ENCODE measurements around the gene FIGLA. TPM values are rescaled to one million over a fixed set of nuclear protein-coding genes. Genes with fewer than 3 reads are reported as not detected.

The FIGLA gene, protein sequence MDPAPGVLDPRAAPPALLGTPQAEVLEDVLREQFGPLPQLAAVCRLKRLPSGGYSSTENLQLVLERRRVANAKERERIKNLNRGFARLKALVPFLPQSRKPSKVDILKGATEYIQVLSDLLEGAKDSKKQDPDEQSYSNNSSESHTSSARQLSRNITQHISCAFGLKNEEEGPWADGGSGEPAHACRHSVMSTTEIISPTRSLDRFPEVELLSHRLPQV
- polyA plus RNA-seq (not detected in 3 replicates), polyA minus RNA-seq (not detected in 3 replicates)
- polyA plus RNA-seq (2011; ENCODE audit: low read depth): not detected
- not detected in 2 replicates for polyA plus RNA-seq (2011; cell fraction: cytosol; rRNA removed)
- polyA plus RNA-seq (2011; cell fraction: nucleus; rRNA removed): not detected in 2 replicates
- polyA plus RNA-seq (2012; ENCODE audit: low replicate concordance): not detected in 2 replicates
- not detected for polyA minus RNA-seq (2011; cell fraction: cytosol; rRNA and poly(A)+ RNA removed)
- not detected in 2 replicates for polyA minus RNA-seq (2011; cell fraction: nucleus; rRNA and poly(A)+ RNA removed)

DNA sequence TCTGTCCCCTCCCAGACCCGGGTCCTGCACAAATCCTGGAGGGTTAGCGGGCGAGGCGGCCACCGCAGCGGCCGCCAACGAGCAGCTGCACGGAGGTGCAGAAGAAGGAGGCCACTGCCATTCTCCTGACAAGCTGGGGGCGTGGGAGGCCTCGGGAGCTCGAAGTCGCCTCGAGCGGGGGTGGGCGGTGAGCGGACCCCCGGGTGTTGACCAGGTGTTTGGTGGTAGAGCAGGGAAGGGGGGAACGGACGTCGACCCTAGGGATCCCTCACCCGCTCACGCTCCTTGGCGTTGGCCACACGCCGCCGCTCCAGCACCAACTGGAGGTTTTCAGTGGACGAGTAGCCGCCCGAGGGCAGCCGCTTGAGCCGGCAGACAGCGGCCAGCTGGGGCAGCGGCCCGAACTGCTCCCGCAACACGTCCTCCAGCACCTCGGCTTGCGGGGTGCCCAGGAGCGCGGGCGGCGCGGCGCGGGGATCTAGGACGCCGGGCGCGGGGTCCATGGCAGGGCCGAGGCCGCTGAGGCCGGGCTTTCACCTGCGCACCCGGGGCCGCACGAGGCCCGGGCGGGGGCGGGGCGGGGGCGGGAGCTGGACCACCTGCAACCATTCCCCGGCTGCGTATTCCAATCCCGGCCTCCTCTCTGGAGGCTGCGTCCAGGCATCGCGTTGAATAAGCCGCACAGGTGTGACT, at the start of gene FIGLA:
FIGLA (minus strand) TSS at position 508 of the 693 bp plus-strand sequence; CDS start at position 503, 5 bp downstream.
- Histone ChIP-seq H3K4me1 (ENCODE audit: control insufficient read depth, extremely low read depth, insufficient read depth, low read length) (peaks cover 5% of the 10 kb centered on the region), H3K4me3 (ENCODE audit: control insufficient read depth in 2 of 3, extremely low read depth in 1 of 3, insufficient read depth in 2 of 3, low read depth in 1 of 3, low read length in 3 of 3) (peak within 1 kb of the TSS in 1 of 3 experiments; percentile 40), H3K9me1 (ENCODE audit: control insufficient read depth, extremely low read depth, insufficient read depth, low read length) (no peaks in the 10 kb centered on the region), H2AFZ (ENCODE audit: control insufficient read depth, low read length) (no peak within 1 kb of the TSS), H3K36me3 (ENCODE audit: control insufficient read depth in 2 of 2, extremely low read depth in 1 of 2, insufficient read depth in 2 of 2, low read length in 2 of 2) (no peaks in the 10 kb centered on the region), H3K9me3 (ENCODE audit: control insufficient read depth, low read depth, low read length) (no peaks in the 10 kb centered on the region), H3K4me2 (ENCODE audit: control insufficient read depth, extremely low read depth, insufficient read depth, low read depth, low read length) (peak within 1 kb of the TSS; percentile 62), H3K27me3 (ENCODE audit: control insufficient read depth, extremely low read depth, insufficient read depth, low read length) (peaks cover 50% of the 10 kb centered on the region), H3K9ac (ENCODE audit: control insufficient read depth, extremely low read depth, insufficient read depth, low read length) (no peak within 1 kb of the TSS), H3K79me2 (ENCODE audit: control insufficient read depth, insufficient read depth, low read length) (no peaks in the 10 kb centered on the region), H4K20me1 (ENCODE audit: control insufficient read depth, extremely low read depth, insufficient read depth, low read length) (no peaks in the 10 kb centered on the region), H3K27ac (ENCODE audit: control insufficient read depth, insufficient read depth, low read length) (no peak within 1 kb of the TSS)
- peak; percentile 90 for TF ChIP-seq EZH2 (IDR thresholded peaks at IDR 0.05; ENCODE audit: low read length)
- TF ChIP-seq, protein P1, sequence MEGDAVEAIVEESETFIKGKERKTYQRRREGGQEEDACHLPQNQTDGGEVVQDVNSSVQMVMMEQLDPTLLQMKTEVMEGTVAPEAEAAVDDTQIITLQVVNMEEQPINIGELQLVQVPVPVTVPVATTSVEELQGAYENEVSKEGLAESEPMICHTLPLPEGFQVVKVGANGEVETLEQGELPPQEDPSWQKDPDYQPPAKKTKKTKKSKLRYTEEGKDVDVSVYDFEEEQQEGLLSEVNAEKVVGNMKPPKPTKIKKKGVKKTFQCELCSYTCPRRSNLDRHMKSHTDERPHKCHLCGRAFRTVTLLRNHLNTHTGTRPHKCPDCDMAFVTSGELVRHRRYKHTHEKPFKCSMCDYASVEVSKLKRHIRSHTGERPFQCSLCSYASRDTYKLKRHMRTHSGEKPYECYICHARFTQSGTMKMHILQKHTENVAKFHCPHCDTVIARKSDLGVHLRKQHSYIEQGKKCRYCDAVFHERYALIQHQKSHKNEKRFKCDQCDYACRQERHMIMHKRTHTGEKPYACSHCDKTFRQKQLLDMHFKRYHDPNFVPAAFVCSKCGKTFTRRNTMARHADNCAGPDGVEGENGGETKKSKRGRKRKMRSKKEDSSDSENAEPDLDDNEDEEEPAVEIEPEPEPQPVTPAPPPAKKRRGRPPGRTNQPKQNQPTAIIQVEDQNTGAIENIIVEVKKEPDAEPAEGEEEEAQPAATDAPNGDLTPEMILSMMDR (optimal IDR thresholded peaks at IDR 0.05 in 1 of 3, IDR thresholded peaks at IDR 0.05 in 1 of 3, conservative IDR thresholded peaks at IDR 0.05 in 1 of 3; ENCODE audit: extremely low read depth in 1 of 3, insufficient read depth in 2 of 3, low read length in 3 of 3): no peak
- dilution Hi-C loops (cut with MboI; ENCODE audit: extremely low pct_ligation_motif_present, low sequenced_read_pairs): loop anchor here (25.0 kb wide), 1 partner anchor 478 kb away; the partner anchor contains the start of gene FAM136A
- DNase-seq (ENCODE audit: low read depth, low spot score) (no peak), FAIRE-seq (no peak)

DNA sequence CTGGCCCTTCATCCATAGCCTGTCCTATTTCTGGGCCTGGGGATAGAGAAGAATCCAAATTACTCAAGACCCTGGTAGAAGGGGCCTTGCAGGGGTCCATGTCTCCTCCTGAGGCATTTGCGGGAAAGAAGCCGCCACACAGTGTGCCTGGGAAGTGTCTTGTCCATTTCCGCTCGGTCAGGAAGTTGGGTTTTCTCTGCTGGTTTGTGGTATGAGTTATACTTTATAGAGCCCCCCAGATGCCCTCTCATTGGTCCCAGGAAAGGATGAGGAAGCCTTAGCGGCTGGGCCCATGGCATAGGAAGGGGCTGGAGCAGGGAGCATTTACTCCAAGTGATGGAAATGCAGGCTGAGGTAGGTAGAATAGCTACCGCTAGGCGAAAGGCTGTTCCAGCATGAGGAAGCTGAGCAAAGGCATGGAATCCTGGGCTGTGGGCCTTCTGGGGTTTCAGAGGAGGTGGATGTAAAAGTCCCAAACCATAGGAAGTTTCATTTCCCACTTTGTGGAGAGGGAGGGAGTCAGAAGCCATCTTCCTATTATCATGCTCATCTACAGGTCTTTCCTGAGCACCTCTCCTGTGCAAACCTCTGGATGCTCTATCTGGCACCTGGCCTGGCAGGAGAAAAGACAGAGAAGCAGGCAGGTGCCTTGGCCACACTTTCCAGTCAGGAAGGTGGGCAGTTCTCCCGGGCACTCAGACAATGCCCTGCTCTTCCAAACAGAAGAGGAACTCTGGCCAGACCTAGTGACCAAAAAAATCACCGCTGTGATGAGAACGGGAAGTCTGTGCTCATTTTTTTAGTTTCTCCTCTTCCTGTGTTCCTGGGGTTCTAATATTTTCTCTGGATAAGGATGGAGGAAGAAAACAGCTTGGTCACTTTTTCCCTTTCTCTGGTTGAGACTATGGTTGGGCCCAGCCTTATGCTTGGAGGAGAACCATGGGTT, 47.8 kb upstream of the FIGLA start:
- H3K4me1 ChIP-seq (ENCODE audit: control insufficient read depth, extremely low read depth, insufficient read depth, low read length): no peaks in the 10 kb centered on the region
- no peaks in the 10 kb centered on the region for H3K9me1 ChIP-seq (ENCODE audit: control insufficient read depth, extremely low read depth, insufficient read depth, low read length)
- H3K36me3 ChIP-seq (ENCODE audit: control insufficient read depth in 2 of 2, extremely low read depth in 1 of 2, insufficient read depth in 2 of 2, low read length in 2 of 2): no peaks in the 10 kb centered on the region
- H3K79me2 ChIP-seq (ENCODE audit: control insufficient read depth, insufficient read depth, low read length): no peaks in the 10 kb centered on the region
- no peak overlapping the region for H3K4me3 ChIP-seq (ENCODE audit: control insufficient read depth in 2 of 3, extremely low read depth in 1 of 3, insufficient read depth in 2 of 3, low read depth in 1 of 3, low read length in 3 of 3)
- TF ChIP-seq, protein P1 (optimal IDR thresholded peaks at IDR 0.05 in 1 of 3, IDR thresholded peaks at IDR 0.05 in 1 of 3, conservative IDR thresholded peaks at IDR 0.05 in 1 of 3; ENCODE audit: extremely low read depth in 1 of 3, insufficient read depth in 2 of 3, low read length in 3 of 3): no peak
- TF ChIP-seq EZH2 (IDR thresholded peaks at IDR 0.05; ENCODE audit: low read length): no peak
- no peak overlapping the region for H3K4me2 ChIP-seq (ENCODE audit: control insufficient read depth, extremely low read depth, insufficient read depth, low read depth, low read length)
- H4K20me1 ChIP-seq (ENCODE audit: control insufficient read depth, extremely low read depth, insufficient read depth, low read length): no peaks in the 10 kb centered on the region
- no peak overlapping the region for H3K27ac ChIP-seq (ENCODE audit: control insufficient read depth, insufficient read depth, low read length)
- DNase-seq (ENCODE audit: low read depth, low spot score) (no peak), FAIRE-seq (no peak)
- no peak overlapping the region for H3K9ac ChIP-seq (ENCODE audit: control insufficient read depth, extremely low read depth, insufficient read depth, low read length)
- H3K27me3 ChIP-seq (ENCODE audit: control insufficient read depth, extremely low read depth, insufficient read depth, low read length): peaks cover 15% of the 10 kb centered on the region
- no peak overlapping the region for H2AFZ ChIP-seq (ENCODE audit: control insufficient read depth, low read length)
- dilution Hi-C loops (cut with MboI; ENCODE audit: extremely low pct_ligation_motif_present, low sequenced_read_pairs): no loop called here
- no peaks in the 10 kb centered on the region for H3K9me3 ChIP-seq (ENCODE audit: control insufficient read depth, low read depth, low read length)
